Measurements from ENCODE around the gene PSTK. TPM values are rescaled to one million over a fixed set of nuclear protein-coding genes. Genes with fewer than 3 reads are reported as not detected.

PSTK gene
- total RNA-seq, 6 experiments from 2014 or later = 2.6 to 5.1 (median 4.2) TPM

GRCh38 chr10:123019264-123019663 lies 39.1 kb downstream of the PSTK start:
- DNase-seq = no peak
- Mint-ChIP-seq H3K4me3 (no peak overlapping the region), H3K4me1 (ENCODE audit: low read depth) (peaks cover under 1% of the 10 kb centered on the region), H3K9me3 (no peaks in the 10 kb centered on the region), H3K27ac (no peak overlapping the region), H3K27me3 (ENCODE audit: insufficient read depth) (no peaks in the 10 kb centered on the region; the same call in none of the 2 replicates), H3K36me3 (ENCODE audit: low read depth) (0 out of 2 replicates have a peak, but pooled peaks cover 4% of the 10 kb centered on the region)
- TF ChIP-seq, protein P1, sequence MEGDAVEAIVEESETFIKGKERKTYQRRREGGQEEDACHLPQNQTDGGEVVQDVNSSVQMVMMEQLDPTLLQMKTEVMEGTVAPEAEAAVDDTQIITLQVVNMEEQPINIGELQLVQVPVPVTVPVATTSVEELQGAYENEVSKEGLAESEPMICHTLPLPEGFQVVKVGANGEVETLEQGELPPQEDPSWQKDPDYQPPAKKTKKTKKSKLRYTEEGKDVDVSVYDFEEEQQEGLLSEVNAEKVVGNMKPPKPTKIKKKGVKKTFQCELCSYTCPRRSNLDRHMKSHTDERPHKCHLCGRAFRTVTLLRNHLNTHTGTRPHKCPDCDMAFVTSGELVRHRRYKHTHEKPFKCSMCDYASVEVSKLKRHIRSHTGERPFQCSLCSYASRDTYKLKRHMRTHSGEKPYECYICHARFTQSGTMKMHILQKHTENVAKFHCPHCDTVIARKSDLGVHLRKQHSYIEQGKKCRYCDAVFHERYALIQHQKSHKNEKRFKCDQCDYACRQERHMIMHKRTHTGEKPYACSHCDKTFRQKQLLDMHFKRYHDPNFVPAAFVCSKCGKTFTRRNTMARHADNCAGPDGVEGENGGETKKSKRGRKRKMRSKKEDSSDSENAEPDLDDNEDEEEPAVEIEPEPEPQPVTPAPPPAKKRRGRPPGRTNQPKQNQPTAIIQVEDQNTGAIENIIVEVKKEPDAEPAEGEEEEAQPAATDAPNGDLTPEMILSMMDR (IDR thresholded peaks at IDR 0.05) = no peak

DNA sequence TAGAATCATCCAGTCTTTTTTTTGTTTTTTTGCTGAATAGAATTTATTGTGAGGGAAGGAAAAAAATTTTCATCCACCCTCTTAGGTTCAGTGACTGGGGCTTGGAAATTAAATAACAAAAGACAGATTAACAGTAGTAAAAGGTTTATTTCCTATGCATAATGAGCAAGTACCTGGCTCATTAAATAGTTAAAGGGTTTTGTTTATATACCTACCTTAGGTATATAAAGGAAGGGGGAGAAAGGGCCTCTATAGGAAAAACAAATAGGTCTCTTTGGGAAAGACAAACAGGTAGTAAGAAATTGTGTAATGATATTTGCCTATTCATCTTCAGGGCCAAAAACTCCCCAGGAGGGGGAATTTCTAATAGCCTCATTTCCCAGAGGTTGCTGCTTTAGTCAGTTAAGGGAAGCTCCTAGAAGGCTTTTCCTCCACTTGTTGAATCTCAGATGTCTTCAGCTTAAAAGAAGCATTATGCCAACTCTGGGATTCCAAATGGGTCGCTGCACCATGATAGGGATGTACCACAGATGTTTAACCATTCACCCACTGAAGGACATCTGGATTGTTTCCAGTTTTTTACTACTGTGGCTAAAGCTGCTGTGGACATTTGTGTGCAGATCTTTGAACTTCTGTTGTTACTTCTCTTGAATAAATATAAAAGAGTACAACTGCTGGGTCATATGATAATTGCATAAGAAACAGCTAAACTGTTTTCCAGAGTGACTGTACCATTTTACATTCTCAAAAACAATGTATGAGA lies 39.9 kb downstream of the PSTK start:
- Mint-ChIP-seq H3K36me3 (ENCODE audit: low read depth) (0 out of 2 replicates have a peak, but pooled peaks cover 4% of the 10 kb centered on the region), H3K4me1 (ENCODE audit: low read depth) (no peaks in the 10 kb centered on the region), H3K9me3 (no peaks in the 10 kb centered on the region), H3K27me3 (ENCODE audit: insufficient read depth) (no peaks in the 10 kb centered on the region; the same call in 1 of the 2 replicates), H3K27ac (no peak overlapping the region), H3K4me3 (no peak overlapping the region)
- no peak for DNase-seq
- TF ChIP-seq, protein P1 (IDR thresholded peaks at IDR 0.05) = no peak

DNA sequence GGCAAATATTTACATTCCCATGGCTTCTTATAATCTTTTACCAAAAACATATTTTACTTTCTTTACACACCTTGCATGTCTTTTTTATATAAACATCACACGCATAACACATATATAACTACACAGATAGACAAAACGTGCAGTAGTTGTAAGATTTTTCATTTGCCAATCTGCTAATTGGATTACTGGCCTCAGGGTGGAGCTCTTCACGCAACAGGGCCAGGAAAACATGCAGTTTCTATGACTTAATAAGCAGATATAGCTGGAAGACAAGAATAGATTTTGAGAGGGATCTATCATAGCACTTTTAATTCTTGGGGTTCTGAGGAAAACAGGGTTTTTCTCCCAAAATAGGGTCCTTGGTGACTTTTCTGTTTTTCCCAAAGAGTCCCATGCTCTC lies 41.3 kb downstream of the PSTK start:
- H3K27me3 Mint-ChIP-seq (ENCODE audit: insufficient read depth) = no peaks in the 10 kb centered on the region
- TF ChIP-seq, protein P1 (IDR thresholded peaks at IDR 0.05) = peak; percentile 55; the same call in 1 of the 2 replicates
- 0 out of 2 replicates have a peak, but pooled peaks cover 4% of the 10 kb centered on the region for H3K36me3 Mint-ChIP-seq (ENCODE audit: low read depth)
- no peaks in the 10 kb centered on the region for H3K4me1 Mint-ChIP-seq (ENCODE audit: low read depth)
- H3K4me3 Mint-ChIP-seq = no peak overlapping the region
- DNase-seq = peak; percentile 15
- H3K27ac Mint-ChIP-seq = no peak overlapping the region
- H3K9me3 Mint-ChIP-seq = no peaks in the 10 kb centered on the region

DNA sequence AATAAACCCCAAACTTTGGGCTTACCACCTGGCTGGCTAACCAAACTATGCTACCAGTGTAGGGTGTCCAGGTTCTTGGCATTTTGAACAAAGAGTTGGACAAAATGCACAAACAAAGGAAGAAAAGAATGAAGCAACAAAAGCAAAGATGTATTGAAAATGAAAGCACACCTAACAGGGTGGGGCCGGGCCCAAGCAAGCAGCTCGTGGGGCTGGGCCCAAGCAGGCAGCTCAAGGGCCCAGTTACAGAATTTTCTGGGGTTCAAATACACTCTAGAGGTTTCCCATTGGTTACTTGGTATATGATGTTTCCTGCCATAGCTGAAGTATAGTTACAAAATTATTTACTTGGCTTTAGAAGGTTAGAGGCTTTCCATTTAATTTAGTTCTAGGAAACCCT lies 44.3 kb downstream of the PSTK start:
- no peaks in the 10 kb centered on the region for H3K9me3 Mint-ChIP-seq
- DNase-seq = no peak
- H3K36me3 Mint-ChIP-seq (ENCODE audit: low read depth) = no peaks in the 10 kb centered on the region
- no peak overlapping the region for H3K4me3 Mint-ChIP-seq
- H3K27ac Mint-ChIP-seq = no peak overlapping the region
- H3K27me3 Mint-ChIP-seq (ENCODE audit: insufficient read depth) = no peaks in the 10 kb centered on the region; the same call in 1 of the 2 replicates
- TF ChIP-seq, protein P1 (IDR thresholded peaks at IDR 0.05) = no peak
- H3K4me1 Mint-ChIP-seq (ENCODE audit: low read depth) = no peaks in the 10 kb centered on the region

DNA sequence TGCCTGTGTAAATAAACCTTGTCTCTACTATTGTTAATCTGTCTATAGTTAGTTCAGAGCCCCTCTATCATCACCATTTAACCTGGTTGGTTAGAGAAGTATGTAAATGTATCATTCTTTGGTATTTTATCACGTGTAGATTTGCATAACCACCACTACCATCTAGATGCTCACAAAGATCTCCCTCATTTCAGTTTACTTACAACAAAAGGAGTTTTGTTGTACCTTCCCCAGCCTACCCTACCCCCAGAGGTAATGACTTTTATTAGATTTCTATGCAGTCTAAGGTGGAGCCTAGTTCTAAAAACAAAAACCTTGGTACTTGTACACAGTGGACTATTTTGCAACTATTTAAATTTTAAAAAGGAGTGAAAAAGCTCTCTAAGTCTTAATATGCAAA lies 46.1 kb downstream of the PSTK start:
- TF ChIP-seq, protein P1 (IDR thresholded peaks at IDR 0.05) = no peak
- no peak for DNase-seq
- Mint-ChIP-seq H3K4me1 (ENCODE audit: low read depth) (no peaks in the 10 kb centered on the region), H3K27me3 (ENCODE audit: insufficient read depth) (no peaks in the 10 kb centered on the region; the same call in 1 of the 2 replicates), H3K36me3 (ENCODE audit: low read depth) (no peaks in the 10 kb centered on the region), H3K27ac (no peak overlapping the region), H3K4me3 (no peak overlapping the region), H3K9me3 (no peaks in the 10 kb centered on the region)

All from HFFc6 (cell line).